Measurements from ENCODE around the gene MPI.
"Not testable (repeated sequence)": the region's sequence is repeated elsewhere in the genome, so short reads cannot be mapped to it uniquely, and the experiment has no call there.

The MPI gene

GRCh38 chr15:74891469-74891868, 1.6 kb downstream of the MPI start:
- no peak for DNase-seq (ENCODE audit: low spot score)

- DNase-seq (ENCODE audit: low spot score): no peak
These were observed 2.5 kb downstream of the MPI start for GRCh38 chr15:74892313-74892712.

- no peak for DNase-seq (ENCODE audit: low spot score)
These were observed 3.1 kb downstream of the MPI start for GRCh38 chr15:74892931-74893330.

GRCh38 chr15:74893627-74894026, 3.8 kb downstream of the MPI start:
- DNase-seq (ENCODE audit: low spot score): no peak

GRCh38 chr15:74894383-74894782, 4.5 kb downstream of the MPI start:
- DNase-seq (ENCODE audit: low spot score): not testable (repeated sequence)

GRCh38 chr15:74895830-74896229, 6.0 kb downstream of the MPI start:
- DNase-seq (ENCODE audit: low spot score): no peak

GRCh38 chr15:74896316-74896715, 6.5 kb downstream of the MPI start:
- DNase-seq (ENCODE audit: low spot score): no peak

- DNase-seq (ENCODE audit: low spot score): no peak
These were observed 7.5 kb downstream of the MPI start for GRCh38 chr15:74897300-74897701.

GRCh38 chr15:74901612-74902063, 11.8 kb downstream of the MPI start:
- peak; percentile 58 for DNase-seq (ENCODE audit: low spot score)

GRCh38 chr15:74902295-74903075, 12.6 kb downstream of the MPI start:
- DNase-seq (ENCODE audit: low spot score): no peak

GRCh38 chr15:74903676-74904075, 13.8 kb downstream of the MPI start:
- DNase-seq (ENCODE audit: low spot score): no peak

- DNase-seq (ENCODE audit: low spot score): no peak
These were observed 14.5 kb downstream of the MPI start for GRCh38 chr15:74904190-74904805.

GRCh38 chr15:74906067-74906449, 16.2 kb downstream of the MPI start:
- peak; percentile 28 for DNase-seq (ENCODE audit: low spot score)

- DNase-seq (ENCODE audit: low spot score): peak; percentile 84
These were observed 16.8 kb downstream of the MPI start, which contains the start of gene FAM219B for GRCh38 chr15:74906450-74907162. FAM219B (minus strand) TSS chr15:74906851; CDS start chr15:74906800, 51 bp downstream.

- no peak for DNase-seq (ENCODE audit: low spot score)
These were observed 17.5 kb downstream of the MPI start for GRCh38 chr15:74907163-74907870.

GRCh38 chr15:74908635-74909034, 18.8 kb downstream of the MPI start:
- no peak for DNase-seq (ENCODE audit: low spot score)

GRCh38 chr15:74913041-74913440, 23.2 kb downstream of the MPI start:
- DNase-seq (ENCODE audit: low spot score): no peak

GRCh38 chr15:74913799-74914198, 24.0 kb downstream of the MPI start:
- DNase-seq (ENCODE audit: low spot score): not testable (repeated sequence)

- no peak for DNase-seq (ENCODE audit: low spot score)
These were observed 27.8 kb downstream of the MPI start for GRCh38 chr15:74917676-74918075.

- DNase-seq (ENCODE audit: low spot score): no peak
These were observed 30.6 kb downstream of the MPI start for GRCh38 chr15:74920456-74920855.

GRCh38 chr15:74924525-74924924, 34.7 kb downstream of the MPI start:
- no peak for DNase-seq (ENCODE audit: low spot score)

- DNase-seq (ENCODE audit: low spot score): no peak
These were observed 38.9 kb downstream of the MPI start for GRCh38 chr15:74928771-74929198.

All from SW480 (cell line).